Ishikawa (cell line): Measurements from ENCODE around the gene UBE2D3.

Experiments
- MAX ChIP-seq: IDR thresholded peaks from 2 replicates; pipeline ENCODE4 v1.6.1; 2012
- NFIC ChIP-seq: IDR thresholded peaks from 2 replicates; pipeline ENCODE4 v1.6.1; 2012
- RAD21 ChIP-seq: IDR thresholded peaks from 2 replicates; pipeline ENCODE4 v1.6.1; 2012; ENCODE audit warnings: low read depth
- USF1 ChIP-seq: IDR thresholded peaks from 2 replicates; pipeline ENCODE4 v1.6.1; 2012
- ZBTB7A ChIP-seq: IDR thresholded peaks from 2 replicates; pipeline ENCODE4 v1.6.1; 2012; ENCODE audit warnings: low read depth

- no peak for TF ChIP-seq USF1
- no peak for TF ChIP-seq NFIC
- no peak for TF ChIP-seq ZBTB7A
- TF ChIP-seq MAX, result no peak
- TF ChIP-seq RAD21, result no peak
Measured at GRCh38 chr4:102828497-102828808, 1.1 kb upstream of the UBE2D3 start.
